Breast epithelium (tissue), 4 donors: Measurements from ENCODE around the gene CREG1. TPM values are rescaled to one million over a fixed set of nuclear protein-coding genes. Genes with fewer than 3 reads are reported as not detected.

ENCODE experiments used
- DNase-seq, 2 donors: peaks; one replicate each; pipeline ENCODE4 v3.0.0-alpha.2; 2019; ENCODE audit warnings: low spot score in 2 of 2
- H3K27ac ChIP-seq, 2 donors: fragments of 200-600 bp; sonication (generic) in 1 of 2; one replicate each; pipeline ENCODE4 v1.5.1; 2016 to 2019; ENCODE audit warnings: mild to moderate bottlenecking in 1 of 2
- H3K27me3 ChIP-seq, 2 donors: fragments of 200-600 bp; sonication (generic) in 1 of 2; one replicate each; pipeline versions ENCODE4 v1.5.1 to v1.6.0; 2017 to 2019; ENCODE audit warnings: control low read depth in 1 of 2, mild to moderate bottlenecking in 1 of 2
- H3K36me3 ChIP-seq: fragments of 200-600 bp; one replicate; pipeline ENCODE4 v1.5.1; 2019
- H3K4me1 ChIP-seq, 2 donors: fragments of 200-600 bp; sonication (generic); one replicate each; pipeline ENCODE4 v1.5.1; 2016 to 2019; ENCODE audit warnings: control low read depth in 1 of 2
- H3K4me3 ChIP-seq, 3 donors: fragments of 200-600 bp; sonication (generic); 1 replicate in 2 of 3; 2 replicates in 1 of 3; pipeline ENCODE4 v1.5.1; 2016 to 2019; ENCODE audit warnings: mild to moderate bottlenecking in 3 of 3, moderate library complexity in 2 of 3
- H3K9me3 ChIP-seq, 2 donors: fragments of 200-600 bp; sonication (generic) in 1 of 2; one replicate each; pipeline ENCODE4 v1.5.1; 2016 to 2019; ENCODE audit warnings: control low read depth in 1 of 2
- CTCF ChIP-seq, 3 donors: fragments of 450-650 bp; IDR thresholded peaks; one replicate each; pipeline ENCODE4 v1.5.1; 2016 to 2017; ENCODE audit warnings: antibody characterized with exemption in 3 of 3, mild to moderate bottlenecking in 3 of 3, moderate library complexity in 3 of 3
- POLR2A ChIP-seq: fragments of 450-650 bp; IDR thresholded peaks from one replicate; pipeline ENCODE4 v1.6.1; 2016; ENCODE audit warnings: antibody characterized with exemption, mild to moderate bottlenecking, moderate library complexity
- POLR2AphosphoS5 ChIP-seq, 3 donors: sonication (generic); formaldehyde crosslinking; IDR thresholded peaks; one replicate each; pipeline ENCODE4 v1.6.1; 2017; ENCODE audit warnings: antibody characterized with exemption in 3 of 3
- intact Hi-C: fragments of 100-400 bp; cut with DNase I; formaldehyde crosslinking; loops from one replicate; pipeline ENCODE4 v1.15.1; 2023; ENCODE audit warnings: low total_unique reads
- total RNA-seq, 3 donors: library from RNA; depleted of rRNA; stranded (reverse); fragments of >200 nt; gene quantifications; one replicate each; pipeline ENCODE4 v1.1.0, GENCODE V29; 2016

CREG1 gene
- total RNA-seq, 3 donors from 2014 or later: 156 to 444 (median 190) TPM

DNA sequence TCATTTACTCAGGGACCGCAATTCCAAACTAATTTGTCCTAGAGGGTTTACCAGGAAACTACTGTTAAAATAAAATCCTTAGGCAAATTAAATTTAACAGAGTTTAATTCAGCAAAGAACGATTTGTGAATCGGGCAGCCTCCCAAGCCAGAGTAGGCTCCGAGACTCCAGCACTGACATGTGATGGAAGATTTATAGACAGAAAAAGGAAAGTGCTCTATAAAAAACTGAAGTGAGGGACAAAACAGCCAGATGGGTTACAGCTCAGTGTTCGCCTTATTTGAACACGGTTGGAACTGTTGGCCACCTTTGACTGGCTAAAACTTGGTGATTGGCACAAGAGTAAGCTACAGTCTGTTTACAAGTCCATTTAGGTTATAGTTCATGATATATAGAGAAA is 41.3 kb upstream of the CREG1 start:
- Histone ChIP-seq H3K4me3 (no peak overlapping the region), H3K27me3 (no peaks in the 10 kb centered on the region), H3K27ac (no peak overlapping the region), H3K9me3 (no peaks in the 10 kb centered on the region), H3K4me1 (no peaks in the 10 kb centered on the region), H3K36me3 (no peaks in the 10 kb centered on the region)
- TF ChIP-seq POLR2AphosphoS5 (IDR thresholded peaks at IDR 0.05) (no peak), CTCF (IDR thresholded peaks at IDR 0.05) (no peak), POLR2A (no peak)
- intact Hi-C loops: no loop called here
- no peak for DNase-seq

GRCh38 chr1:167593860-167594259 is 40.3 kb upstream of the CREG1 start:
- H3K36me3 ChIP-seq: no peaks in the 10 kb centered on the region
- H3K27me3 ChIP-seq: no peaks in the 10 kb centered on the region
- H3K4me3 ChIP-seq: no peak overlapping the region
- no peaks in the 10 kb centered on the region for H3K4me1 ChIP-seq
- H3K27ac ChIP-seq: no peak overlapping the region
- no peaks in the 10 kb centered on the region for H3K9me3 ChIP-seq
- intact Hi-C loops: no loop called here
- DNase-seq: no peak
- TF ChIP-seq CTCF (IDR thresholded peaks at IDR 0.05) (no peak), POLR2AphosphoS5 (IDR thresholded peaks at IDR 0.05) (no peak), POLR2A (no peak)

DNA sequence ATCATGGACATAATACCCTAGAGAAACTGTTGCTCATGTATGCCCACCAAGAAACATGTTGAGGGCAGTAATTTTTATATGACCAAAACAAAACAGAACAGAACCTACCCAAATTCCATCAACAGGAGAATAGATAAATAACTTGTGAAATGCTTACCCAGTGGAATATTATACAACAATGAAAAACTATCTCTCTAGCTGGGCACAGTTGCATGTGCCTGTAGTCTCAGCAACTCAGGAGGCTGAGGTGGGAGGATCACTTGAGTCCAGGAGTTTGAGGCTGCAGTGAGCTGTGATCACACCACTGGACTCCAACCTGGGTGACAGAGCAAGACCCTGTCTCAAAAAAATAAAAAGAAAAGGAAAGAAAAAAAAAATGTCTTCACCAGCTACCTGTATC is 38.9 kb upstream of the CREG1 start:
- H3K27ac ChIP-seq: no peak overlapping the region
- H3K36me3 ChIP-seq: no peaks in the 10 kb centered on the region
- intact Hi-C loops: no loop called here
- TF ChIP-seq POLR2A (no peak), POLR2AphosphoS5 (IDR thresholded peaks at IDR 0.05) (no peak), CTCF (IDR thresholded peaks at IDR 0.05) (no peak)
- H3K4me3 ChIP-seq: no peak overlapping the region
- no peaks in the 10 kb centered on the region for H3K27me3 ChIP-seq
- no peaks in the 10 kb centered on the region for H3K9me3 ChIP-seq
- no peaks in the 10 kb centered on the region for H3K4me1 ChIP-seq
- DNase-seq: no peak

DNA sequence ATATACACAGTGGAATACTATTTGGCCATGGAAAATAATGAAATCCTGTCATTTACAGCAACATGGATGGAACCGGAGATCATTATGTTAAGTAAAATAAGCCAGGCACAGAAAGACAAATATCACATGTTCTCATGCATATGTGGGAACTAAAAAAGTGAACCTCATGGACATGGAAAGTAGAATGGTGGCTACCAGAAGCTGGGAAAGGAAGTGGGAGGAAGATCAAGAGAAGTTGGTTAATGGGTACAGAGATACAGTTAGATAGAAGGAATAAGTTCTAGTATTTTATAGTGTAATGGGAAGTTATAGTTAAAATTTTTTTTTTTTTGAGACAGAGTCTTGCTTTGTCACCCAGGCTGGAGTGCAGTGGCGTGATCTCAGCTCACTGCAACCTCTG is 34.8 kb upstream of the CREG1 start:
- TF ChIP-seq CTCF (IDR thresholded peaks at IDR 0.05): no peak
- no peak for TF ChIP-seq POLR2A
- TF ChIP-seq POLR2AphosphoS5 (IDR thresholded peaks at IDR 0.05): no peak
- H3K4me1 ChIP-seq: no peaks in the 10 kb centered on the region

GRCh38 chr1:167587872-167588271 is 34.3 kb upstream of the CREG1 start:
- intact Hi-C loops: no loop called here
- no peaks in the 10 kb centered on the region for H3K27me3 ChIP-seq
- H3K9me3 ChIP-seq: no peaks in the 10 kb centered on the region
- no peaks in the 10 kb centered on the region for H3K36me3 ChIP-seq
- H3K4me1 ChIP-seq: no peaks in the 10 kb centered on the region
- no peak overlapping the region for H3K4me3 ChIP-seq
- no peak overlapping the region for H3K27ac ChIP-seq
- DNase-seq: no peak
- TF ChIP-seq POLR2A: no peak
- TF ChIP-seq POLR2AphosphoS5 (IDR thresholded peaks at IDR 0.05): no peak
- no peak for TF ChIP-seq CTCF (IDR thresholded peaks at IDR 0.05)

More for the DNA sequence above, 34.8 kb upstream of the CREG1 start:
- intact Hi-C loops: no loop called here
- no peak overlapping the region for H3K27ac ChIP-seq
- no peaks in the 10 kb centered on the region for H3K36me3 ChIP-seq
- H3K4me3 ChIP-seq: no peak overlapping the region
- H3K9me3 ChIP-seq: no peaks in the 10 kb centered on the region
- no peaks in the 10 kb centered on the region for H3K27me3 ChIP-seq
- DNase-seq: no peak
